Uterus (tissue), 4 donors: ENCODE results near the gene RALA. TPM values are rescaled to one million over a fixed set of nuclear protein-coding genes. Genes with fewer than 3 reads are reported as not detected.

Experiments
- DNase-seq, 2 donors: peaks; one replicate each; pipeline ENCODE4 v3.0.0-alpha.2; 2019 to 2020
- H3K27ac ChIP-seq, 2 donors: fragments of 200-600 bp; sonication (generic); 1 replicate in 1 of 2; 2 replicates in 1 of 2; pipeline ENCODE4 v1.5.1; 2016 to 2018
- H3K27me3 ChIP-seq, 2 donors: fragments of 200-600 bp; sonication (generic); one replicate each; pipeline ENCODE4 v1.5.1; 2018 to 2019; ENCODE audit warnings: control low read depth in 1 of 2
- H3K36me3 ChIP-seq, 2 donors: fragments of 200-600 bp; sonication (generic); one replicate each; pipeline ENCODE4 v1.5.1; 2019; ENCODE audit warnings: control low read depth in 1 of 2
- H3K4me1 ChIP-seq, 2 donors: fragments of 200-600 bp; sonication (generic); one replicate each; pipeline ENCODE4 v1.5.1; 2018 to 2019; ENCODE audit warnings: control low read depth in 1 of 2
- H3K4me3 ChIP-seq, 2 donors: fragments of 200-600 bp; sonication (generic); 1 replicate in 1 of 2; 2 replicates in 1 of 2; pipeline ENCODE4 v1.5.1; 2018 to 2019; ENCODE audit warnings: mild to moderate bottlenecking in 1 of 2
- H3K9me3 ChIP-seq, 2 donors: fragments of 200-600 bp; sonication (generic); one replicate each; pipeline ENCODE4 v1.5.1; 2019; ENCODE audit warnings: control low read depth in 1 of 2
- POLR2A ChIP-seq, 2 donors: fragments of 450-650 bp; IDR thresholded peaks; one replicate each; pipeline ENCODE4 v1.6.1; 2016; ENCODE audit warnings: antibody characterized with exemption in 2 of 2, mild to moderate bottlenecking in 1 of 2, moderate library complexity in 1 of 2
- intact Hi-C: fragments of 100-400 bp; cut with DNase I; formaldehyde crosslinking; loops from one replicate; pipeline ENCODE4 v1.15.1; 2023; ENCODE audit warnings: low total_unique reads
- total RNA-seq, 4 donors: library from RNA; depleted of rRNA in 3 of 4; stranded (reverse); fragments of >200 nt in 3 of 4; gene quantifications; one replicate each; pipeline versions ENCODE4 v1.1.0 to v1.2.4, GENCODE V29; 2014 to 2023
- TF ChIP-seq, protein P1 (sequence below), 4 experiments: fragments of 200-600 bp in 2 of 4; fragments of 450-650 bp in 2 of 4; sonication (generic) in 2 of 4; IDR thresholded peaks; one replicate each; pipeline ENCODE4 v1.5.1; 2016 to 2019; ENCODE audit warnings: antibody characterized with exemption in 4 of 4, mild to moderate bottlenecking in 2 of 4, moderate library complexity in 1 of 4
- donor health status: DM: yes; HTN: yes; CAD: no.

RALA gene
- total RNA-seq, 4 donors from 2014 or later: 7.4 to 31.1 (median 17.6) TPM

GRCh38 chr7:39633563-39634477 lies 10.4 kb downstream of the RALA start:
- no peaks in the 10 kb centered on the region for H3K36me3 ChIP-seq
- H3K9me3 ChIP-seq: no peaks in the 10 kb centered on the region
- intact Hi-C loops: no loop called here
- H3K27me3 ChIP-seq: no peaks in the 10 kb centered on the region
- DNase-seq: no peak
- no peak overlapping the region for H3K4me3 ChIP-seq
- no peak overlapping the region for H3K27ac ChIP-seq
- H3K4me1 ChIP-seq: no peaks in the 10 kb centered on the region
- no peak for TF ChIP-seq POLR2A (IDR thresholded peaks at IDR 0.05)
- TF ChIP-seq, protein P1, sequence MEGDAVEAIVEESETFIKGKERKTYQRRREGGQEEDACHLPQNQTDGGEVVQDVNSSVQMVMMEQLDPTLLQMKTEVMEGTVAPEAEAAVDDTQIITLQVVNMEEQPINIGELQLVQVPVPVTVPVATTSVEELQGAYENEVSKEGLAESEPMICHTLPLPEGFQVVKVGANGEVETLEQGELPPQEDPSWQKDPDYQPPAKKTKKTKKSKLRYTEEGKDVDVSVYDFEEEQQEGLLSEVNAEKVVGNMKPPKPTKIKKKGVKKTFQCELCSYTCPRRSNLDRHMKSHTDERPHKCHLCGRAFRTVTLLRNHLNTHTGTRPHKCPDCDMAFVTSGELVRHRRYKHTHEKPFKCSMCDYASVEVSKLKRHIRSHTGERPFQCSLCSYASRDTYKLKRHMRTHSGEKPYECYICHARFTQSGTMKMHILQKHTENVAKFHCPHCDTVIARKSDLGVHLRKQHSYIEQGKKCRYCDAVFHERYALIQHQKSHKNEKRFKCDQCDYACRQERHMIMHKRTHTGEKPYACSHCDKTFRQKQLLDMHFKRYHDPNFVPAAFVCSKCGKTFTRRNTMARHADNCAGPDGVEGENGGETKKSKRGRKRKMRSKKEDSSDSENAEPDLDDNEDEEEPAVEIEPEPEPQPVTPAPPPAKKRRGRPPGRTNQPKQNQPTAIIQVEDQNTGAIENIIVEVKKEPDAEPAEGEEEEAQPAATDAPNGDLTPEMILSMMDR (IDR thresholded peaks at IDR 0.05): no peak

- no peak for DNase-seq
- Histone ChIP-seq H3K4me1 (no peaks in the 10 kb centered on the region), H3K27ac (no peak overlapping the region), H3K36me3 (no peaks in the 10 kb centered on the region), H3K9me3 (no peaks in the 10 kb centered on the region), H3K4me3 (no peak overlapping the region), H3K27me3 (no peaks in the 10 kb centered on the region)
- intact Hi-C loops: no loop called here
- TF ChIP-seq, protein P1 (IDR thresholded peaks at IDR 0.05): no peak
- no peak for TF ChIP-seq POLR2A (IDR thresholded peaks at IDR 0.05)
Observed at GRCh38 chr7:39634478-39634805, 11.1 kb downstream of the RALA start.

DNA sequence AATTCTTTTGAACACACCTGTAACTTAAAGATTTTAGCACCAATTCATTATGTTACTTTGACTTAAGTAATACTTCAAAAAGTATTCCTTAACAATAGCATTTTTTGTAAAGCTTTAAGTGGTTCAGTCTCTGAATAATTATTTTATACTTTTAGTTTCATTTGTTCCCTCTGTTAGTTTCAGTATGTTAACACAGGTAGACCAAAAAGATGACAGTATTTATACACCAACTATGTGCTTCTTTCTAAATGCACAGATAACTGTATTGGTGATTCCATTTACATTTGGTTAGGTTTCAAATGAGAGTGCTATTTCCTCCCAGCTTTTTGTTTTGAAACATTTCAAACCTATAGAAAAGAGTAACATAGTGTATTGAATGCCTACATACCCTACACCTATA lies 14.0 kb downstream of the RALA start:
- intact Hi-C loops: no loop called here
- Histone ChIP-seq H3K4me1 (no peaks in the 10 kb centered on the region), H3K4me3 (no peak overlapping the region), H3K27me3 (no peaks in the 10 kb centered on the region), H3K36me3 (no peaks in the 10 kb centered on the region), H3K27ac (no peak overlapping the region), H3K9me3 (no peaks in the 10 kb centered on the region)
- DNase-seq: no peak
- TF ChIP-seq, protein P1 (IDR thresholded peaks at IDR 0.05): no peak
- no peak for TF ChIP-seq POLR2A (IDR thresholded peaks at IDR 0.05)

DNA sequence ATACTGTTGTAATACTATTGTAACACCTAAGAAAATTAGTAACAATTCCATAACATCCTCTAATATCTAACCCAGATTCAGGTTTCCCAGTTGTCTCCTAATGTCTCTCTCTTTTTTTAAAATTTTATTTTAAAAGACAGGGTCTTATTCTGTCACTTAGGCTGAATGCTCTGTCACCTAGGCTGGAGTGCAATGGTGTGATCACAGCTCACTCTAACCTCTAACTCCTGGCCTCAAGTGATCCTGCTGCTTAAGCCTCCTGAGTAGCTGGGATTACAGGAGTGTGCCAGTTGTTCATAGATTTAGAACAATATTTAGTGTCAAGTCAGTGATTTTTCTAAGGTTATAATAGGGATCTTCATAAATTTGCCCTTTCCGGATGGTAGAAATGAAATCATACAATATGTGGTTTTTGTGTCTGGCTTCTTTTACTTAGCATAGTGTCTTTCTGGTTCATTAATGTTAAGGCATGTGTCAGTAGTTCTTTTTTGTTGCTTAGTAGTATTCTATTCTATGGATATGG lies 14.7 kb downstream of the RALA start:
- H3K36me3 ChIP-seq: no peaks in the 10 kb centered on the region
- no peaks in the 10 kb centered on the region for H3K4me1 ChIP-seq
- H3K4me3 ChIP-seq: no peak overlapping the region
- no peak overlapping the region for H3K27ac ChIP-seq
- no peak for DNase-seq
- no peaks in the 10 kb centered on the region for H3K27me3 ChIP-seq
- TF ChIP-seq, protein P1 (IDR thresholded peaks at IDR 0.05): no peak
- TF ChIP-seq POLR2A (IDR thresholded peaks at IDR 0.05): no peak
- no peaks in the 10 kb centered on the region for H3K9me3 ChIP-seq
- intact Hi-C loops: no loop called here

DNA sequence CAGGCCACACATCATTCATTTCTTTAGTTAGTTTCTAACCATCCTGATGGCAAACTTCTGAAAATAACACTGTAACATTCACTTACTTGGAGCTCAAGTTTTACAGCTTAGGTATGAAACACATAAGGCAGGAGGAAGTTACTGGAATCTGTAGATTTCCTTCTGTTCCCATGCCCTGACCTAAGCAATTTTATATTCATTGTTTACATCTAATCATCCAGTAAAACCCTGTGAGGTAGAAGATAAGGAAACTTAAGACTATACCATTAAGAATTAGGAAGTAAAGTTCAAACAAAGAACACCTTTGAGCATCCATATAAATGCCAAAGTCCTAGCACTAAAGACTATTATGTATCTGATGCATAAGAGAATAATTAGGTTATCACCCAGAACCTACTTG lies 19.5 kb downstream of the RALA start:
- Histone ChIP-seq H3K4me3 (no peak overlapping the region), H3K27ac (no peak overlapping the region), H3K36me3 (no peaks in the 10 kb centered on the region), H3K9me3 (no peaks in the 10 kb centered on the region), H3K27me3 (no peaks in the 10 kb centered on the region), H3K4me1 (no peaks in the 10 kb centered on the region)
- TF ChIP-seq, protein P1 (IDR thresholded peaks at IDR 0.05): no peak
- no peak for TF ChIP-seq POLR2A (IDR thresholded peaks at IDR 0.05)
- no peak for DNase-seq
- intact Hi-C loops: no loop called here
